Endometrium (tissue), 2 donors: ENCODE measurements around the gene LCN1.
"Not testable (repeated sequence)": the region's sequence is repeated elsewhere in the genome, so short reads cannot be mapped to it uniquely, and the experiment has no call there.

Source experiments
- FAIRE-seq: peaks from 2 replicates; lab custom pipeline; 2012; peaks lifted over from hg19 to GRCh38; lab: Jason Lieb, UNC
- donor health status: control.
- donor health status: control.

Gene LCN1

DNA sequence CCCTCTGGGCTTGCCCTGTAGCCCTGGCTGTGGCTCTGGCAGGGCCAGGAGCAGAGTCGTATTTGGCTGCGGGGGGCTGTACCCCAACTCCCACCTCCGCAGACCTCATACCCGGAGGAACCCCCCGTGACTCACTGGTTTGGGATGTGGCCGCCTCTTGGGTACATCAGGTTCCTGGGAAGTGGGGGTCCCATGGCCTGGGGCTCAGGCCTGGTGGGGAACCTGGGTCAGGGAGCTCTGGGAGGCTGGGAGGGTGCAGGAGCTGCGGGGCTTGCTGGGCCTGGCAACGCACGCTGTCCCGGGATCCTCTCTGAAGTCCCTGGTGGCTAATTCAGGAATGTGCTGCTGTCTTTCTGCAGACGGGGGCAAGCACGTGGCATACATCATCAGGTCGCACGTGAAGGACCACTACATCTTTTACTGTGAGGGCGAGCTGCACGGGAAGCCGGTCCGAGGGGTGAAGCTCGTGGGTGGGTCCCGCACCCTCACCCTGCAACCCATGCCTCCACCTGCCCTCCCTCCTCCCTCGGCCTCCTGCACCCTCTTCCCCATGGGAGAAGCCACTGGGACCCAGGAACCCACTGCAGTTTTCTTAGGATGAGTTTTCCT, 2.4 kb downstream of the LCN1 start:
- FAIRE-seq: no peak

DNA sequence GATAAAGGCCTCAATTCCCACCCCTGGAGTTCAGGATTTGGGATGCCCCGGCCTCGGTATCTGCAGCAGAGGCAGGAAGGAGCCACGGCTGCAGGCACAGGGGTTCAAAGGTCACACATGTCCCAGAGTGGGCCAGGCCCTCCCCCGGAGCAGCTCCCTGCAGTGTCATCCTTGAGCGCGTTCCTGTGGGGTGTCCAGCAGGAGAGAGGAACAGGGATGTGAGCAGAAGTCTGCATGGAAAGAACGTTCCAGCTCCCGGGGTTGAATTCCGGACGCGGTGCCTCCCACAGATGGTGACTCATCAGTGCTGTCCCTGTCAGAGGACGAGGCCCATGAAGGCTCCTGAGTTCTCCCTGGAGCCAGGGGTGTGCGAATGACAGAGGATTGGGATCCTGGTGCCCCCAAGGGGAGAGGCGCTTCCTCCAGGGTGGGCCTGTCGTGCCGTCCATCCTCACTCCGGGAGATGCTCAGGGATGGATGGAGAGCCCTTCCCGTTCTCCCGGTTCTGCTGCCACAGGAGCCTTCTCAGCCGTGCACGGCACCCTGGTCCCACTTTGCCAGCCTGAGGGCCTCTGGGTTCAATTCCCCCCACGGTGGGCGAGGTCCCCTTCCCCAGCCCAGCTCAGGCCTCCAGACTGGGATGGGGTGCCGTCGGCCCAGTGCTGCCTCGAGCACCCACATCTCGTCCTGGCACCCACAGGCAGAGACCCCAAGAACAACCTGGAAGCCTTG, 3.1 kb downstream of the LCN1 start:
- FAIRE-seq: no peak

DNA sequence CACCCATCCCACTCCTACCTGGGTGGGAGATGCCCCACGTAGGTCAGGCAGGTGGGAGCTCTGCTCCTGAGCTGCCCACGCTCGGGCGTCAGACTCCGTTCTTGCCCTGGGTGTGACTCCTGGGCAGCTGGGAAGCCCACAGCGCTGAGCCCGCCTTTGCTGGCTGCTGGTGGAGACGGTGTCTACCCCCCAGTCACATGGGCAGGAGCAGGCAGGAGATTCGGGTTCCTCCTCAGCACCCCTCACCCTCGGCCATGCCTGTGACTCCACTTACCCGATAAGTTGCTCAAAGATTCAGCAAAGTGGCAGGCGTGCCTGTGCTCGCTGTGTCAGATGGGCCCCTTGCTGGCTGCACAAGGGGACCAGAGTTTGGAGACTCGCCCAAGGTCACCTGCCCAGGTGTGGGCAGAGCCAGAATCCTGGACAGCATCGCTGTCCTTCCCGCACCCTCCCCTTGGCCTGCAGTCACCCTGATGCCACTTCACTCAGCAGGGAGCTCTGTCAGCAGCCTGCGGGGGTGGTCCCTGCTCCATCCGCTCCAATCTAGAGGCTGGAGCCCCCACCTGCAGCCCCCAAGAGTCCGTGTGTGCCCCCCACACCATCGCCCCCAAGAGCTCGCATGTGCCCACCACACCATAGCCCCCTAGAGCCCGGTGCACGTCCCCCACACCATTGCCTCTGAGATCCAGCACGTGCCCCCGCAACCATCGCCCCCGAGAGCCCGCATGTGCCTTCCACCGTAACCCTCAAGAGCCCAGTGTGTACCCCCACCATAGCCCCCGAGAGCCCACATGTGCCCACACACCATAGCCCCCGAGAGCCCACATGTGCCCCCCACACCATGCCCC, 4.2 kb downstream of the LCN1 start:
- no peak for FAIRE-seq

DNA sequence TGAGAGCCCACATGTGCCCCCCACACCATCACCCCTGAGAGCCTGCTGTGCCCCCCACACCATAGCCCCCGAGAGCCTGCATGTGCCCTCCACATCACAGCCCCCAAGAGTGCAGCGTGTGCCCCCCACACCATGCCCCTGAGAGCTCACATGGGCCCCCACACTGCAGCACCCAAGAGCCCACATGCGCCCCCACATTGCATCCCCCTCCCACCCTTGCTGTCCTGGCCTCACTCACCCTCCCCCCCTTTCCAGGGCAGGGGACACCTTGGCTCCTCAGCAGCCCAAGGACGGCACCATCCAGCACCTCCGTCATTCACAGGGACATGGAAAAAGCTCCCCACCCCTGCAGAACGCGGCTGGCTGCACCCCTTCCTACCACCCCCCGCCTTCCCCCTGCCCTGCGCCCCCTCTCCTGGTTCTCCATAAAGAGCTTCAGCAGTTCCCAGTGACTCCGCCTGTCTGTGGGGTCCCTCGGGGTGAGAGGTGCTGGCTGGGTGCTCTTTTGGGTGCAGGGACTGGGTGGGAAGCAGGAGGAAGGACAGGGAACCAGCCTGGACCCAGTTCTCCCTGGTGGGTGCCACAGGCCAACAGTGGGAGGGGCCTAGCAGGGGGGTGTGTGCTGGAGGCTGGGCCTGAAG, 5.0 kb downstream of the LCN1 start:
- no peak for FAIRE-seq

GRCh38 chr9:135526730-135527571, 5.7 kb downstream of the LCN1 start:
- no peak for FAIRE-seq

GRCh38 chr9:135528842-135529435, 7.7 kb downstream of the LCN1 start:
- not testable (repeated sequence) for FAIRE-seq

- no peak for FAIRE-seq
Measured at GRCh38 chr9:135530146-135530545, 8.9 kb downstream of the LCN1 start.

GRCh38 chr9:135531096-135531495, 9.9 kb downstream of the LCN1 start:
- FAIRE-seq: no peak

- no peak for FAIRE-seq
Measured at GRCh38 chr9:135533113-135533512, 11.9 kb downstream of the LCN1 start.

- no peak for FAIRE-seq
Measured at GRCh38 chr9:135533674-135534073, 12.4 kb downstream of the LCN1 start.

GRCh38 chr9:135534192-135534711, 13.0 kb downstream of the LCN1 start:
- not testable (repeated sequence) for FAIRE-seq

- FAIRE-seq: not testable (repeated sequence)
Measured at GRCh38 chr9:135534826-135535225, 13.6 kb downstream of the LCN1 start.

DNA sequence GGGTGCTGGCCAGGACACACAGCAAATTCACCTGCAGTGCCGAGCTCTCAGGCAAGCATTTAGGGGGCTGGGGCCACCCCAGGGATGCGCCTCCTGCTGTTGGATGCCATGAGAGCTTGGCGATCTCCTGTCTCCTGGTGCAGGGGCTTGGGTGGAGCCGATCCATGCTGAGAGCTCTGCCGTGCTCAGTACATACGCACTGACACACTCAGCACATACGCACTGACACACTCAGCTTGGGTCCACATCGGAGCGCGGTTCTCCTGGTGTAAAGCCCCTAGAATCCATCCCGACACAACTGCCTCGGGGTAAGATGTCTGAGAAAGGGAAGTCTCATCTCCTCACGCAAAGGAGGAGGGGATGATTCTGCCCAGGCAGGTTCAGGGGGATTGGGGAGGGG, 14.4 kb downstream of the LCN1 start:
- FAIRE-seq: not testable (repeated sequence)

DNA sequence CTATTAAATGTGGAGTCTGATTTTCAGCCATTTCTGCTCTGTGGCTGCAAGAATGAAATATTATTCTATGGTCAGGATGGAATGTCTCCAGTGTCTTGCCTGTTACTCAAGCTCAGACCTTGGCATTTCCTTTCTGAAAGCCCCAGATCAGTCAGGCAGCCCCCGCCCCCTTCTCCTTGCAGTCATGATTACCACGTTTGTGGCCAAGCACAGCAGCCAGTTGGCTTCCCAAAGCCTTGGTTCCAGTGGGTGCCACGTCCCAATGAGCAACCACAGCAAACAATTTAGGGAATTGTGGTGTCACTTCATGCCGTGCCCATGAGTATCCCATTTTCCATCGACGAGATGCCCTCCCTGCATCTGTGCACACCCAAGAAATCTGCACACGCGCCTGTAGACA, 15.0 kb downstream of the LCN1 start:
- no peak for FAIRE-seq

- not testable (repeated sequence) for FAIRE-seq
Measured at GRCh38 chr9:135543262-135543894, 22.1 kb downstream of the LCN1 start.

DNA sequence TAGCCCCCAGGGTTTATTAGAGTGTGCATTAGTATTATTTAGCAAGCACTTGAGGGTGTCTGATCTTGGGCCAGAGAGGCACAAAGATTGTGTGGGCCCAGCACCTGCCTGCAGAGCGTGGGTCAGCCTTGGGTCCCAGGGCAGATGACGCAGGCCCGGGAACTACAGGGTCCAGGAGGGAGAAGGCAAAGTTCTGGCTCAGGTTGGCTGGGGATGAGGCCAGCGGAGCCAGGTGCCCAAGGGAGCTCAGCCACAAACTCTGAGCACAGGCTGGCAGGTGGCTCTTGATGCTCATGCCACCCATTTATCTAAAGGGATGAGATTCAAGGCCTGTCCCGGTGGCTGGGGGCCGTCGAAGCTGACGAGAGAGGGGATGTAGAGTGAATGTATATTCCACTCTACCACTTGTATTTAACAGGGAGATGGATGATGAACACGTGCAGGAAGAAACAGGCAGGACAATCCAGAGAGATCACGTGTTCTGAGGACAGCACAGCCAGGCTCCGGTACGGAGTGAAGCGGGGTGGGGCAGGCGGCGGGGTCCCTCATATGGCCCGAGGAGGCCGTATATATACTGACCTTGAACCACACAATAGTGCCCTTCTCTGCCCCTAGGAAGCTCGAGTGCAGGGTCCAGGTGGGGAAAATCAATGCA, 23.9 kb downstream of the LCN1 start:
- FAIRE-seq: no peak

DNA sequence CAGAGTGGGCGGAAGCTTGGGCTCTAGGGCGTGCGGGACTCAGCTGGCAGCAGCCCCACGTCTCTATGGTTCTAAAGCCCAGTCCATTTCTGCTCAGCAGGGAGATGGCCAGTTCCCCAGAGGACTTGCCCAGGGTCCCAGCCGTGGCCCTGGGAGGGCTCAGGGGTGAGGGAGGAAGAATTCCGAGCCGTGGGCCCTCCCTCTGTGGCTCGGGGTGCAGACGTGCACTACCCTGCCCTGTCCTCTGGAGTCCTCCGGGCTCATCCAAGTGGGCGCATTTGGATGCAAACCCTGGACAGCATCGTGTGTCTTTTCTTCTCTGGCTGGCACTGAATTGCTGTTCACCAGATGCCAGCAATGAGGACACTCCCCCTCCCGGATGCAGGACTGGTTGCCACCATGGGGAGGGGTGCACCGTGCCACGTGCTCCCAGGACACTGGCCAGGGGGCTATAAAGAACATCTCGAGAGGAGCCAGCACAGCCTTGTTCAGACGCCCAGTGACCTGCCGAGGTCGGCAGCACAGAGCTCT, 24.5 kb downstream of the LCN1 start, which contains the start of gene OBP2A:
OBP2A (plus strand) TSS at position 481 of the 531 bp plus-strand sequence. CDS start 55 bp downstream, outside the sequence.
- not testable (repeated sequence) for FAIRE-seq

- not testable (repeated sequence) for FAIRE-seq
Measured at GRCh38 chr9:135546792-135547617, 25.8 kb downstream of the LCN1 start.
